ENCODE measurements around the gene SLC22A12. TPM values are rescaled to one million over a fixed set of nuclear protein-coding genes. Genes with fewer than 3 reads are reported as not detected.

SLC22A12 gene
- polyA plus RNA-seq, 1 donor from 2014 or later = not detected

- Histone ChIP-seq H3K9ac (ENCODE audit: low read length) (no peak overlapping the region), H3K9me2 (ENCODE audit: insufficient read depth, low read length) (no peaks in the 10 kb centered on the region), H3F3A (ENCODE audit: insufficient read depth, low read length, poor library complexity, severe bottlenecking) (no peaks in the 10 kb centered on the region), H3K9me3 (ENCODE audit: low read length) (no peaks in the 10 kb centered on the region), H3K36me3 (ENCODE audit: insufficient read depth, low read length) (no peaks in the 10 kb centered on the region), H3K27ac (ENCODE audit: low read length) (no peak overlapping the region), H3K79me2 (replicated peaks; ENCODE audit: insufficient read depth, low read length) (no peaks in the 10 kb centered on the region), H3K4me2 (ENCODE audit: low read length) (no peak overlapping the region), H3K27me3 (ENCODE audit: insufficient read depth, low read depth, low read length) (no peaks in the 10 kb centered on the region), H2AFZ (ENCODE audit: low read depth, low read length) (no peak overlapping the region), H4K20me1 (ENCODE audit: insufficient read depth) (no peaks in the 10 kb centered on the region), H3K4me3 (ENCODE audit: low read length) (no peak overlapping the region)
- TF ChIP-seq REST (IDR thresholded peaks at IDR 0.05; ENCODE audit: borderline replicate concordance) = no peak
- no peak for TF ChIP-seq CTCF (IDR thresholded peaks at IDR 0.05; ENCODE audit: poor library complexity, severe bottlenecking)
- TF ChIP-seq POLR2AphosphoS5 (IDR thresholded peaks at IDR 0.05) = no peak
- no peak for TF ChIP-seq SMC3 (conservative IDR thresholded peaks at IDR 0.05; ENCODE audit: poor library complexity)
- no peak for TF ChIP-seq MXI1 (conservative IDR thresholded peaks at IDR 0.05; ENCODE audit: poor library complexity, severe bottlenecking)
- TF ChIP-seq EZH2 (IDR thresholded peaks at IDR 0.05; ENCODE audit: borderline replicate concordance, insufficient read depth, low read length, poor library complexity, severe bottlenecking) = no peak
- TF ChIP-seq EP300 (conservative IDR thresholded peaks at IDR 0.05; ENCODE audit: poor library complexity, severe bottlenecking) = no peak
- no peak for TF ChIP-seq TAF1 (IDR thresholded peaks at IDR 0.05; ENCODE audit: low read depth)
- no peak for TF ChIP-seq RAD21 (conservative IDR thresholded peaks at IDR 0.05)
These were observed 34.8 kb upstream of the SLC22A12 start for GRCh38 chr11:64556044-64556720.

GRCh38 chr11:64556721-64557250, 34.2 kb upstream of the SLC22A12 start:
- no peak overlapping the region for H3K4me3 ChIP-seq (ENCODE audit: low read length)
- H3K36me3 ChIP-seq (ENCODE audit: insufficient read depth, low read length) = no peaks in the 10 kb centered on the region
- H2AFZ ChIP-seq (ENCODE audit: low read depth, low read length) = no peak overlapping the region
- no peaks in the 10 kb centered on the region for H4K20me1 ChIP-seq (ENCODE audit: insufficient read depth)
- no peaks in the 10 kb centered on the region for H3K9me2 ChIP-seq (ENCODE audit: insufficient read depth, low read length)
- no peak overlapping the region for H3K9ac ChIP-seq (ENCODE audit: low read length)
- H3K79me2 ChIP-seq (replicated peaks; ENCODE audit: insufficient read depth, low read length) = no peaks in the 10 kb centered on the region
- TF ChIP-seq RAD21 (conservative IDR thresholded peaks at IDR 0.05) (no peak), SMC3 (conservative IDR thresholded peaks at IDR 0.05; ENCODE audit: poor library complexity) (no peak), POLR2AphosphoS5 (IDR thresholded peaks at IDR 0.05) (no peak), TAF1 (IDR thresholded peaks at IDR 0.05; ENCODE audit: low read depth) (no peak), EP300 (conservative IDR thresholded peaks at IDR 0.05; ENCODE audit: poor library complexity, severe bottlenecking) (no peak), CTCF (IDR thresholded peaks at IDR 0.05; ENCODE audit: poor library complexity, severe bottlenecking) (no peak), EZH2 (IDR thresholded peaks at IDR 0.05; ENCODE audit: borderline replicate concordance, insufficient read depth, low read length, poor library complexity, severe bottlenecking) (no peak), REST (IDR thresholded peaks at IDR 0.05; ENCODE audit: borderline replicate concordance) (no peak), MXI1 (conservative IDR thresholded peaks at IDR 0.05; ENCODE audit: poor library complexity, severe bottlenecking) (no peak)
- H3F3A ChIP-seq (ENCODE audit: insufficient read depth, low read length, poor library complexity, severe bottlenecking) = no peaks in the 10 kb centered on the region
- H3K9me3 ChIP-seq (ENCODE audit: low read length) = no peaks in the 10 kb centered on the region
- no peaks in the 10 kb centered on the region for H3K27me3 ChIP-seq (ENCODE audit: insufficient read depth, low read depth, low read length)
- no peak overlapping the region for H3K27ac ChIP-seq (ENCODE audit: low read length)
- no peak overlapping the region for H3K4me2 ChIP-seq (ENCODE audit: low read length)
